SU-DHL-6 (cell line): ENCODE data around the gene PPFIBP2.
"Not testable (repeated sequence)": the region's sequence is repeated elsewhere in the genome, so short reads cannot be mapped to it uniquely, and the experiment has no call there.

ENCODE experiments used
- H2AFZ ChIP-seq: fragments of 200-600 bp; sonication (generic); 2 replicates; pipeline ENCODE4 v1.6.1; 2014; ENCODE audit warnings: low read depth, mild to moderate bottlenecking, moderate library complexity, mixed read lengths, antibody characterized with exemption, low read length; ENCODE audit not compliant: severe bottlenecking
- H3F3A ChIP-seq: fragments of 200-600 bp; shearing (Covaris generic); 2 replicates; pipeline ENCODE4 v1.6.0; 2016; ENCODE audit warnings: antibody characterized with exemption, mild to moderate bottlenecking; ENCODE audit not compliant: insufficient read depth
- H3K27ac ChIP-seq: fragments of 200-600 bp; sonication (generic); 2 replicates; pipeline ENCODE4 v1.5.1; 2016; ENCODE audit warnings: low read depth, mild to moderate bottlenecking, low read length, moderate library complexity, mixed read lengths
- H3K27me3 ChIP-seq: fragments of 200-600 bp; sonication (generic), shearing (Covaris generic); 2 replicates; pipeline ENCODE4 v1.6.0; 2014; ENCODE audit warnings: mild to moderate bottlenecking, low read length
- H3K36me3 ChIP-seq: fragments of 200-600 bp; sonication (generic); 2 replicates; pipeline ENCODE4 v1.6.1; 2014; ENCODE audit warnings: mild to moderate bottlenecking, low read length, mixed read lengths
- H3K4me2 ChIP-seq: fragments of 300-600, 200-600 bp; shearing (Covaris generic), sonication (generic); 2 replicates; pipeline ENCODE4 v1.6.0; 2014; ENCODE audit warnings: low read length, low read depth, mild to moderate bottlenecking; ENCODE audit not compliant: poor library complexity, severe bottlenecking
- H3K4me3 ChIP-seq: fragments of 200-600 bp; sonication (generic); 2 replicates; pipeline ENCODE4 v1.5.1; 2014; ENCODE audit warnings: antibody characterized with exemption, low read length, mild to moderate bottlenecking, mixed read lengths; ENCODE audit not compliant: insufficient read depth, poor library complexity, severe bottlenecking
- H3K79me2 ChIP-seq: fragments of 200-600 bp; sonication (generic); 2 replicates; pipeline ENCODE4 v1.6.1; 2014; ENCODE audit warnings: mild to moderate bottlenecking, low read length, moderate library complexity; ENCODE audit not compliant: insufficient read depth
- H3K9ac ChIP-seq: fragments of 200-600 bp; sonication (generic); 2 replicates; pipeline ENCODE4 v1.7.0; 2014; ENCODE audit warnings: mild to moderate bottlenecking, low read length
- H3K9me2 ChIP-seq: fragments of 200-600 bp; sonication (generic); replicated peaks from 2 replicates; pipeline ENCODE4 v1.6.1; 2014; ENCODE audit warnings: low read length; ENCODE audit not compliant: insufficient read depth
- H3K9me3 ChIP-seq: fragments of 200-600 bp; sonication (generic); 2 replicates; pipeline ENCODE4 v1.6.1; 2014; ENCODE audit warnings: low read length, mixed read lengths; ENCODE audit not compliant: insufficient read depth
- H4K20me1 ChIP-seq: fragments of 200-600 bp; sonication (generic); 2 replicates; pipeline ENCODE4 v1.6.1; 2014; ENCODE audit warnings: low read depth, mild to moderate bottlenecking, antibody characterized with exemption, low read length, moderate library complexity, mixed read lengths
- EZH2phosphoT487 ChIP-seq: fragments of 200-600 bp; sonication (generic), shearing (Covaris generic); conservative IDR thresholded peaks from 2 replicates; pipeline ENCODE4 v1.6.1; 2018; ENCODE audit warnings: mild to moderate bottlenecking, antibody characterized with exemption, low read length, moderate library complexity, mixed read lengths
- TF ChIP-seq, protein P1 (sequence below): fragments of 200-600 bp; sonication (generic); IDR thresholded peaks from one replicate; pipeline ENCODE4 v1.5.1; 2017; ENCODE audit warnings: antibody characterized with exemption, mild to moderate bottlenecking, low read length, moderate library complexity; ENCODE audit not compliant: insufficient read depth, poor library complexity, severe bottlenecking

PPFIBP2 gene

GRCh38 chr11:7656704-7657103 lies 142.9 kb downstream of the PPFIBP2 start:
- TF ChIP-seq, protein P1, sequence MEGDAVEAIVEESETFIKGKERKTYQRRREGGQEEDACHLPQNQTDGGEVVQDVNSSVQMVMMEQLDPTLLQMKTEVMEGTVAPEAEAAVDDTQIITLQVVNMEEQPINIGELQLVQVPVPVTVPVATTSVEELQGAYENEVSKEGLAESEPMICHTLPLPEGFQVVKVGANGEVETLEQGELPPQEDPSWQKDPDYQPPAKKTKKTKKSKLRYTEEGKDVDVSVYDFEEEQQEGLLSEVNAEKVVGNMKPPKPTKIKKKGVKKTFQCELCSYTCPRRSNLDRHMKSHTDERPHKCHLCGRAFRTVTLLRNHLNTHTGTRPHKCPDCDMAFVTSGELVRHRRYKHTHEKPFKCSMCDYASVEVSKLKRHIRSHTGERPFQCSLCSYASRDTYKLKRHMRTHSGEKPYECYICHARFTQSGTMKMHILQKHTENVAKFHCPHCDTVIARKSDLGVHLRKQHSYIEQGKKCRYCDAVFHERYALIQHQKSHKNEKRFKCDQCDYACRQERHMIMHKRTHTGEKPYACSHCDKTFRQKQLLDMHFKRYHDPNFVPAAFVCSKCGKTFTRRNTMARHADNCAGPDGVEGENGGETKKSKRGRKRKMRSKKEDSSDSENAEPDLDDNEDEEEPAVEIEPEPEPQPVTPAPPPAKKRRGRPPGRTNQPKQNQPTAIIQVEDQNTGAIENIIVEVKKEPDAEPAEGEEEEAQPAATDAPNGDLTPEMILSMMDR: no peak
- TF ChIP-seq EZH2phosphoT487: no peak
- no peaks in the 10 kb centered on the region for H3F3A ChIP-seq
- H3K9me2 ChIP-seq: no peaks in the 10 kb centered on the region
- H3K27me3 ChIP-seq: no peaks in the 10 kb centered on the region
- H4K20me1 ChIP-seq: no peaks in the 10 kb centered on the region
- no peaks in the 10 kb centered on the region for H3K79me2 ChIP-seq
- H3K4me3 ChIP-seq: no peak overlapping the region
- no peaks in the 10 kb centered on the region for H3K36me3 ChIP-seq
- no peak overlapping the region for H3K9ac ChIP-seq
- no peak overlapping the region for H3K4me2 ChIP-seq
- H3K27ac ChIP-seq: no peak overlapping the region
- no peaks in the 10 kb centered on the region for H3K9me3 ChIP-seq
- H2AFZ ChIP-seq: no peak overlapping the region

- Histone ChIP-seq H3K36me3 (no peaks in the 10 kb centered on the region), H3K27ac (no peak overlapping the region), H3K4me2 (no peak overlapping the region), H3K9me3 (no peaks in the 10 kb centered on the region), H3K79me2 (no peaks in the 10 kb centered on the region), H3K9ac (no peak overlapping the region), H3K27me3 (no peaks in the 10 kb centered on the region), H3K4me3 (no peak overlapping the region), H4K20me1 (no peaks in the 10 kb centered on the region), H2AFZ (no peak overlapping the region), H3K9me2 (no peaks in the 10 kb centered on the region), H3F3A (no peaks in the 10 kb centered on the region)
- TF ChIP-seq, protein P1: no peak
- TF ChIP-seq EZH2phosphoT487: no peak
Observed at GRCh38 chr11:7657306-7658025, 143.7 kb downstream of the PPFIBP2 start.

- H3K9me3 ChIP-seq, H4K20me1 ChIP-seq, H3K9ac ChIP-seq, H3K4me3 ChIP-seq, H3F3A ChIP-seq, H2AFZ ChIP-seq, H3K36me3 ChIP-seq, H3K27me3 ChIP-seq, H3K9me2 ChIP-seq, H3K4me2 ChIP-seq, H3K79me2 ChIP-seq, H3K27ac ChIP-seq: not testable (repeated sequence)
Observed at GRCh38 chr11:7663531-7663930, 149.7 kb downstream of the PPFIBP2 start.

GRCh38 chr11:7664867-7665266 lies 151.1 kb downstream of the PPFIBP2 start:
- Histone ChIP-seq H3K9ac (no peak overlapping the region), H3K27ac (no peak overlapping the region), H3K27me3 (no peaks in the 10 kb centered on the region), H3K4me3 (no peak overlapping the region), H3K9me2 (no peaks in the 10 kb centered on the region), H3K4me2 (no peak overlapping the region), H3K9me3 (no peaks in the 10 kb centered on the region), H3K36me3 (no peaks in the 10 kb centered on the region), H2AFZ (no peak overlapping the region), H3K79me2 (no peaks in the 10 kb centered on the region), H4K20me1 (no peaks in the 10 kb centered on the region), H3F3A (no peaks in the 10 kb centered on the region)
- TF ChIP-seq, protein P1: no peak
- TF ChIP-seq EZH2phosphoT487: no peak
